Cardiac muscle cell (in vitro differentiated cells and primary cell): ENCODE results near the gene GPC4. TPM values are rescaled to one million over a fixed set of nuclear protein-coding genes. Genes with fewer than 3 reads are reported as not detected.
"Not testable (repeated sequence)": the region's sequence is repeated elsewhere in the genome, so short reads cannot be mapped to it uniquely, and the experiment has no call there.

ENCODE experiments used
- DNase-seq, 2 donors: peaks; one replicate each; pipeline versions ENCODE4 v3.0.0 to v3.0.0-alpha.2; 2010 to 2017; ENCODE audit warnings: low read depth in 1 of 2, low spot score in 1 of 2
- H3K27ac ChIP-seq: fragments of 200-600 bp; sonication (generic); 2 replicates; pipeline ENCODE4 v1.5.1; 2016
- H3K27me3 ChIP-seq: fragments of 200-600 bp; sonication (generic); 2 replicates; pipeline ENCODE4 v1.6.0; 2016; ENCODE audit warnings: control low read depth
- H3K36me3 ChIP-seq: fragments of 200-600 bp; sonication (generic); 2 replicates; pipeline ENCODE4 v1.5.1; 2016; ENCODE audit warnings: control low read depth
- H3K4me1 ChIP-seq: fragments of 200-600 bp; sonication (generic); 2 replicates; pipeline ENCODE4 v1.8.1; 2017; ENCODE audit warnings: low read depth, mild to moderate bottlenecking, mixed run types
- H3K4me3 ChIP-seq: fragments of 200-600 bp; sonication (generic); 2 replicates; pipeline ENCODE4 v1.5.1; 2016; ENCODE audit warnings: mild to moderate bottlenecking
- H3K9me3 ChIP-seq: fragments of 200-600 bp; sonication (generic); 2 replicates; pipeline ENCODE4 v1.5.1; 2017; ENCODE audit warnings: low read depth, mild to moderate bottlenecking, control low read depth
- polyA plus RNA-seq: library from polyadenylated mRNA; unstranded; fragments of >200 nt; fragmentation: Nextera tagmentation; extraction: Ambion mirVana; gene quantifications from 2 replicates; pipeline ENCODE4 v1.2.1, GENCODE V29; 2016
- total RNA-seq: library from RNA; depleted of rRNA; stranded (reverse); fragments of >200 nt; gene quantifications from 2 replicates; pipeline ENCODE4 v1.2.3, GENCODE V29; 2016
- TF ChIP-seq, protein P1 (sequence below): IDR thresholded peaks from 2 replicates; pipeline ENCODE4 v1.5.1; 2012; ENCODE audit warnings: low read depth, mild to moderate bottlenecking, low read length

Gene GPC4
- total and polyA plus RNA-seq, 2 experiments from 2014 or later: 13.1 to 17.3 TPM

DNA sequence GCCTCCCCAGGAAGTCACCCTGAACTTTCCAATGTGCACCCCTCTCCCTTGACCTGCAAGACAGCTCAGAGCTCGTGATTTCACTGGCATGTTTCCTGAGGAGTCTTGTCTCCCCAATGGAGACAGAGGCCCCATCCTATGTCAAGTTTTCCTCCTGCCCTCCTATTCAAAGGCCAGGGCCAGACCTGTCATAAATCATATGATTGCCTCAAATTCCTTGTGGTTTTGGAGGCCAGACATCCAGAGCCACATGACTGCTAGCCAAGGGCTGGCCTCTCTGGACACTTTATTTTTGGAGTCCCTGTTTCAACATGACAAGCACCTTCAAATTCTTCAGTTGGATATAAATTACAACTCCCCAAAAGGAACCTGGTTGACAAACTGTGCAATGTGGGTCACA, 121.2 kb downstream of the GPC4 start:
- H3K9me3 ChIP-seq: no peaks in the 10 kb centered on the region
- TF ChIP-seq, protein P1, sequence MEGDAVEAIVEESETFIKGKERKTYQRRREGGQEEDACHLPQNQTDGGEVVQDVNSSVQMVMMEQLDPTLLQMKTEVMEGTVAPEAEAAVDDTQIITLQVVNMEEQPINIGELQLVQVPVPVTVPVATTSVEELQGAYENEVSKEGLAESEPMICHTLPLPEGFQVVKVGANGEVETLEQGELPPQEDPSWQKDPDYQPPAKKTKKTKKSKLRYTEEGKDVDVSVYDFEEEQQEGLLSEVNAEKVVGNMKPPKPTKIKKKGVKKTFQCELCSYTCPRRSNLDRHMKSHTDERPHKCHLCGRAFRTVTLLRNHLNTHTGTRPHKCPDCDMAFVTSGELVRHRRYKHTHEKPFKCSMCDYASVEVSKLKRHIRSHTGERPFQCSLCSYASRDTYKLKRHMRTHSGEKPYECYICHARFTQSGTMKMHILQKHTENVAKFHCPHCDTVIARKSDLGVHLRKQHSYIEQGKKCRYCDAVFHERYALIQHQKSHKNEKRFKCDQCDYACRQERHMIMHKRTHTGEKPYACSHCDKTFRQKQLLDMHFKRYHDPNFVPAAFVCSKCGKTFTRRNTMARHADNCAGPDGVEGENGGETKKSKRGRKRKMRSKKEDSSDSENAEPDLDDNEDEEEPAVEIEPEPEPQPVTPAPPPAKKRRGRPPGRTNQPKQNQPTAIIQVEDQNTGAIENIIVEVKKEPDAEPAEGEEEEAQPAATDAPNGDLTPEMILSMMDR: no peak
- no peak for DNase-seq
- no peak overlapping the region for H3K4me3 ChIP-seq
- H3K27ac ChIP-seq: no peak overlapping the region
- H3K27me3 ChIP-seq: no peaks in the 10 kb centered on the region
- no peaks in the 10 kb centered on the region for H3K36me3 ChIP-seq
- H3K4me1 ChIP-seq: no peaks in the 10 kb centered on the region

DNA sequence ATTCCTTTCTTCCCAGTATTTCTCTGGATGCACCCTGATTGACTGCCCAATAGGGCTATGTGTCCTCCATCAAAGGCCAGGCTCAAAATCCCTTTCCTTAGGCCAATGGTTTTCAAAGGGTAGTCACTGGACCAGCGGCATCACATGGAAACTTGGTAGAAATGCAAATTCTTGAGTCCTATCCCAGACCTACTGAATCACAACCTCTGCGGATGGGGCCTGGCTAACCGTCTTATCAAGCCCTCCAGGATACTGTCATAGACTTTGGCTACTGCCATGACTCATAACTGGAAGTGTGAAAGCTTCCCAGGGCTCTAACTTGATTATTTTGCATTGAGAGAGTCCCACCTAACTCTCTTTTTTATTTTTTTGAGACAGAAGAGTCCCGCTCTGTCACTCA, 125.2 kb downstream of the GPC4 start:
- no peaks in the 10 kb centered on the region for H3K9me3 ChIP-seq
- TF ChIP-seq, protein P1: no peak
- H3K36me3 ChIP-seq: no peaks in the 10 kb centered on the region
- H3K27ac ChIP-seq: no peak overlapping the region
- no peaks in the 10 kb centered on the region for H3K4me1 ChIP-seq
- H3K27me3 ChIP-seq: no peaks in the 10 kb centered on the region
- peak in 1 of 2 donors; percentile 9 for DNase-seq
- no peak overlapping the region for H3K4me3 ChIP-seq

DNA sequence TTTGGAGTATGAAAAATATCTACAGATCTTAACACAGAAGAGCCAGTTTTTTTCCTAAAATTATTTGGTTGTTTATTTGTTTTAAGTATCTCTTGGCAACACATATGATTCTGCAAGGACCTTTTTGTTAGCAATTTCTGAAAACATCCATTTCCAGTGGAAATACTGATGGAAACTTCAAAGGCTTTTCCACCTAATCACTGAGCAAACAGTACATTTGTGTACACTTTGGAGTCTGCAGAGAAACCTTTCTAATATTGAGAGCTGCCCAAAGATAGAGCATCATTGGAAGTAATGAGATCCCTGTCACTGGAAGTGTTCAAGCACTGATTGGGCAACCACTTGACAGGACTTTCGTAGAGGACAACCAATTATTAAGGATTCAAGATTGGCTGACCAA, 127.4 kb downstream of the GPC4 start:
- no peaks in the 10 kb centered on the region for H3K27me3 ChIP-seq
- H3K36me3 ChIP-seq: no peaks in the 10 kb centered on the region
- DNase-seq: no peak
- H3K27ac ChIP-seq: no peak overlapping the region
- no peaks in the 10 kb centered on the region for H3K4me1 ChIP-seq
- no peaks in the 10 kb centered on the region for H3K9me3 ChIP-seq
- TF ChIP-seq, protein P1: no peak
- H3K4me3 ChIP-seq: no peak overlapping the region

DNA sequence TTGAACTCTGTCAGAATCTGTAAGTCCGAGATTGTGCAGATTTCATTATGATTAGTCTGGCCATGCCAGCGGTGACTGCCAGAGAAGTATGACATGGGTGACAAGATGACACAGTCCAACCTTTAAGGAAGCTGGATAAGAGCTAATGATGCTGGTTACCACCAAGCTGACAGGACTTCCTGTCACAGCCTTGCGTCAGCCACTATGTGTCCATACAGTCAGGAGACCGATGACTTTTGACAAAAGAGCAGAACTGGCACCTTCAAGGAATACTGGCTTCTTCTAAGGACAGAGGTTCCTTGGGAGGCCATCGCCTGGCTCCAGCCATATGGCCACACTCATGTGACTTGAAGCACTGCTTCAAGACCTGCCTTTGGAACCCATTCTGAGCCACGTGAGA, 129.9 kb downstream of the GPC4 start:
- Histone ChIP-seq H3K4me1 (no peaks in the 10 kb centered on the region), H3K4me3 (no peak overlapping the region), H3K27ac (no peak overlapping the region), H3K9me3 (no peaks in the 10 kb centered on the region), H3K27me3 (no peaks in the 10 kb centered on the region), H3K36me3 (no peaks in the 10 kb centered on the region)
- TF ChIP-seq, protein P1: no peak
- no peak for DNase-seq

DNA sequence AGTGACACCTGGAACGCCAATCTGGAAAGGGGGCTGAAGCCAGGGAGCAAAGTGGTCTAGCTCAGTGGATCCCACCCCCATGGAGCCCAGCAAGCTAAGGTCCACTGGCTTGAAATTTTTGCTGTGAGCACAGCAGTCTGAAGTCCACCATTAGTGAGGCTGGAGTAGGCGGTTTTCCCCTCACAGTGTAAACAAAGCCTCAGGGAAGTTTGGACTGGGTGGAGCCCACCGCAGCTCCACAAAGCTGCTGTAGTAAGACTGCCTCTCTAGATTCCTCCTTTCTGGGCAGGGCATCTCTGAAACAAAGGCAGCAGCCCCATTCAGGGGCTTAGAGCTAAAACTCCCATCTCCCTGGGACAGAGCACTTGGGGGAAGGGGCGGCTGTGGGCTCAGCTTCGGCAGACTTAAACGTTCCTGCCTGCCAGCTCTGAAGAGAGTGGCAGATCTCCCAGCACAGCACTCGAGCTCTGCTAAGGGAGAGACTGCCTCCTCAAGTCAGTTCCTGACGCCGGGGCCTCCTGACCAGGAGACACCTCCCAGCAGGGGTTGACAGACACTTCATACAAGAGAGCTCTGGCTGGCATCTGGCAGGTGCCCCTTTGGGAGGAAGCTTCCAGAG, 136.1 kb downstream of the GPC4 start:
- not testable (repeated sequence) for H3K36me3 ChIP-seq, DNase-seq, H3K9me3 ChIP-seq, H3K4me3 ChIP-seq, H3K4me1 ChIP-seq, H3K27me3 ChIP-seq, H3K27ac ChIP-seq

DNA sequence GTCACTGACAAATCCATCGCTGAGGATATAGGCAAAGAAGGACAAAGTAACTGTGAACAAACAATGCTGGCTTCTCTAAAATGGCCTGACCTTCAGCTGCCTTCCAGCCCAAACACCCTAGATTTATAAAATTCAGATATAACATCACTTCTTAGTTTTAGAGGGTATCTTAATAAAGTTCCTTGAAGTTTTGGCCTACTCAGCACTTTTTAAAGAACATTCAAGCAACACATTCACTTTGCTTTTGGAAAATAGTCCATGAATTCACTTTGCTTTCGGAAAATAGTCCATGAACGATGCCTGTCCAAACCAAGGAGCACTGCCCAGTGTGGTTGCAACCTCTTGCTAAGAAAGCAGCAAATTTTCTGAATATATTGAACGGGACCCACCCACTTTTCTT, 142.1 kb downstream of the GPC4 start:
- no peak for DNase-seq
- H3K9me3 ChIP-seq: no peaks in the 10 kb centered on the region
- no peaks in the 10 kb centered on the region for H3K36me3 ChIP-seq
- H3K27me3 ChIP-seq: no peaks in the 10 kb centered on the region
- H3K27ac ChIP-seq: no peak overlapping the region
- TF ChIP-seq, protein P1: no peak
- H3K4me1 ChIP-seq: no peaks in the 10 kb centered on the region
- no peak overlapping the region for H3K4me3 ChIP-seq
